Colon (tissue), 2 donors: Measurements from ENCODE around the gene SUPT3H.
"Not testable (repeated sequence)": the region's sequence is repeated elsewhere in the genome, so short reads cannot be mapped to it uniquely, and the experiment has no call there.

ENCODE experiments used
- FAIRE-seq: peaks from 2 replicates; lab custom pipeline; 2012; peaks lifted over from hg19 to GRCh38; lab: Jason Lieb, UNC
- donor health status: control.
- donor health status: control.

The SUPT3H gene

DNA sequence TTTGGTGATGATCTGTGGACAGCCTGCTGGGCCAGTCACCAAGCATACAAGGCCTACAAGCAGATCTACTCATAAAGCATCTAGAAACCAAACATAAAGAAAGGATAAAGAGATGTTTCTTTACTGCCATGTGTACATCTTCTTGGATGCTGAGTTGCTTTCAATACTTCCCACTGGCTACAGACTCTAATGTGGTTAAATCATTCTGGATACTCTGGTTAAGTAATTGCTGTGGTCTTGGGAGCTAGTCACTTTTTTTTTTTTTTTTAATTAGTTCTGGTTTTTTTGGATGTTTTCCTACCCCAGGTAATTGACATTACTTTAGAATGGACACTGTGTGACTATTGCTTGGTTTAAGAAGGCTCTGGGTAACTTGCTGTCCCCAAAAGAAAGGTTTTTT, 265.0 kb downstream of the SUPT3H start:
- FAIRE-seq = no peak

DNA sequence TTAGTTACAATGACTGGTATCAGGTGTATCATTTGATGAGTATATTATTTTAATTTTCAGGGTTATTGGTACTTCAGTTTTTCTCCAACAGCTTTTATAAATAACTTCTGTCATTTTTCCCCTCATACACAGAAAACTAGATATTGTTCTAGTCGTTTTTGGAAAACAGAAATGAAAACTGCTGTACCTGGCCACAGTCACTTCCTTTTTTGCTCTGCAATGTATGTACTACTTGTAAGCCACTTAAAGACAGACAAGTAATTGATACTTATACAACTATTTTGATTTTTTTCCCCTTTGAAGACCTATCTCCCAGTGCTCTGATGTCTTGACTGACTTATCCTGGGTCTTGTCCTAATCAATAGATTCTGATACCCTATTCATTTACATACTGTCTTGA, 268.2 kb downstream of the SUPT3H start:
- FAIRE-seq = no peak

DNA sequence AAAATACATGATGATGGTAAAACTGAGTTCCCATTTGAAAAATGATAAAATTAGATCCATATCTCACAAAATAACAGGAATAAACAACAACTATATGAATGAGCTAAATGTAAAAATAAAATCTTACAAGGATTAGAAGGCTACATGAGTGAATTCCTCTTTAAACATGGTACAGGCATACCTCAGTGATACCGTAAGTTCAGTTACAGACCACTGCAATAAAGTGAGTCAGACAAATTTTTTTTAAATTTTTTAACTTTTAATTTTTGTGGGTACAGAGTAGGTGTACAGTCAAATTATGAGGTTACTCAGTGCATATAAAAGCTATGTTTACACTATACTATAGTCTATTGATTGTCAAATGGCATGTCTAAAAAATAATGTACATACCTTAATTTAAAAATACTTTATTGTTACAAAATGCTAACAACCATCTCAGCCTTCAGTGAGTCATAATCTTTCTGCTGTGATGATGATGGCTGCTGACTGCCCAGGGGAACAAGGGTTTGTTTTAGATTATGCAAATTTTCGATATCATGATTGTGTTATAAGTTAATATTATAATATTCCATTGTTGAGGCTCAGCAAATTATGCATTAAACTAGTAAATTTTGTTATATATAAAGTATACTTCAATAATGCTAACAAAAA, 272.4 kb downstream of the SUPT3H start:
- FAIRE-seq = no peak

DNA sequence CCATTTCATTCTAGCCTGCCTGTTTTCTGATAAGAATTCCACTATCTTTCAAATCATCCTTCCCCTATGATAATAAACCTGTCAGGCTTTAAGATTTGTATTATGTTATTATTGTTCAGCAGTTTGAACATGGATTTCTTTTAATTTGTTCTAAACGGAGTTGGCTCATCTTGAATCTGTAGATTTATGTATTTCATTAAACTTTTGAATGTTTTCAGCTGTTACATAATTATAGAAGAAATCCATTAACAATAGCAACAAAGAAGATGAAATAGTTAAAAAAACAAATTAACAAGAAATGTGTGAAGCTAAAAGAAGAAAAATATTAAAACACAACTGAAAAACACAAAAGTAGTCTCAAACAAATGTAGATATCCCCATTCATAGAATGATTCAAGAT, 273.3 kb downstream of the SUPT3H start:
- peak; percentile 53 for FAIRE-seq

DNA sequence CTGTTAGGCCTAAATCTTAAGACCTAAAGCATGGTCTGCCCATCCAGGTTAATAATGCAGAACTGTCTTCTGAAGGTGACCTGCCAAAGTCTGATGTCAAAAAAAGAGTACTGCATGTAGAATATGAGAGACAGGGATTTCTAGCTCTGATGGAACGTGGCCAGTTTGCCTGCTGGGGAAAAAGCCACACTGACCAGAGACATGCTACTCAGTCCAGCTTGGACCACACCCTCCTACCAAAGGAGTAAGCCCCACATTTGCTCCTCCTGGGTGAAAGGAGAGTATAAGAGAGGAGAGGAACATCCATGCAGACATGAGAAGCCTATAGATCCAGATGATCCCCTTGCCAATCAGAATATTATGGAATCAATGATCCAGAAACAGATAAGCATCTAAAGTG, 279.5 kb downstream of the SUPT3H start:
- FAIRE-seq = no peak

DNA sequence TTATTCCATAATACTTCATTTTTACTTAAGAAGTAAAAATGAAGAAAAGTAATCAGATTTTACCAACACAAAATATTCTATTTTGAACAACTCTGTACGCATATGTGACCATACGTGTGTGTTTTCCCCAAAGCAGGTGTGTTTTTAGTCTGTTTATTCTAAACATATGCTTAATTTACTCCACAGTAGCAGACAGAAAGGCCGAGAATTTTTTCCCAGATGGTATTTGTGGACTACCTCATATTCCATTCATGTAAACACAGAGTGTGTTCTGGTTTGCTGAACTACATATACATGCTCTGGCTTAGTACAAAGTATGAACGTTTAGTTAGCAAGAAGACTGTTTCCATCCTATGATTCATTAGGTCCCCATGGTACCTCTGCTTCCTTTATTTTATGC, 282.9 kb downstream of the SUPT3H start:
- no peak for FAIRE-seq

DNA sequence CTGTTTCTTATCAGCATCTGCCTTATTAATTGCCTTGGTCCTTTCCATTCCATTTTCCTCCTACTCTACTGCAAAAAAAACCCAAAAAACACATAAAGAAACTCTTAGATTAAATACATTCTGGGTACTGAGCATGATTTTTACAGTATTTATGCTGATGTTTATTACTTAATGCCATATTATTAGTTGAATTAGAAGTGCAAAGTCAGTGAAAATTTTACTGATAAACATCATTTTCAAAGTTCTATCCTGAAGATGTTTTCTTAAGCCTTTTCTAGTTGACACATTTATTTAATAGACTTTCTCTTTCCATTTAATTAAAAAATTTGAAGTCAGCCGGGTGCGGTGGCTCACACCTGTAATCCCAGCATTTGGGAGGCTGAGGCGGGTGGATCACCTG, 285.6 kb downstream of the SUPT3H start:
- no peak for FAIRE-seq

DNA sequence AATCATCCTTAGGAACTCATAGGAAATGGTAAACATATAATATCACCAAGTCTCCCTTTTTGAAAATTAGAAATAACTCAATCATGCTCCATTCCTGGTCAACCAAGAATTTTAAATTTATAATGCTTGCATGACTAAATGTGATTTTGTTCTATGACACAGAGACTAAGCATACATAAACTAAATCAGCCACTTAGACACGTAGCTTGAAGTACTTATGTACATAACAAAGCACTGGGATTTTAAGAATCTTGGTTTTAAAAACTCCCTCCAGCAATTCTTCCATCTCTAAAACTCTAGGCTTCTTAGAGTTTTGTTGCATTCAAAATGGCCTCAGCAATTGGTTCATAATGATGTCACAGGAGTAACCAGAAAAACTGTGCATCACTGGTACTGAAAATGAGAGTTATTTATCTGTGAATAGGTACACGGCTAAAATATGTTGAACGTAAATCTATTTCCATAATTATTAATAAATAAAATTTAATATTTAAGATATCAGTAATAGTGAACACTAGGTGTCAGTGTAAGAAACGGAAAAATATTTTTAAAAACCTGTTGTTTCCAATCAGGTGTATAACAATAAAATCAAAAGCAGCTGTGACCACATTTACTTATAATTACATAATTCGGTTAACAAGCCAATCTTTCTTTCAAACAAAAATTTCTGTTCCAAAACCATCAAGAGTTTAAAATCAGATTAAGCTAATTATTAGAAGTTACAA, 291.2 kb downstream of the SUPT3H start:
- peak; percentile 21 for FAIRE-seq

DNA sequence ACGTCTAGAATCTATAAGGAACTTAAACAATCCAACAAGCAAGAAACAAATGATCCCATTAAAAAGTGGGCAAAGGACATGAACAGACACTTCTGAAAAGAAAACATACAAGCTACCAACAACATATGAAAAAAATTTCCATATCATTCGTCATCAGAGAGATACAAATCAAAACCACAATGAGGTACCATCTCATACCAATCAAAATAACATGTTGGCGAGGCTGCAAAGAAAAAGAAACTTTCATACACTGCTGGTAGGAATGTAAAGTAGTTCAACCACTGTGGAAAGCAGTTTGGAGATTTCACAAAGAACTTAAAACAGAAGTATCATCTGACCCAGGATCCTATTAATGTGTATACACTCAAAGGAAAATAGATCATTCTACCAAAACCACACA, 293.5 kb downstream of the SUPT3H start:
- no peak for FAIRE-seq

DNA sequence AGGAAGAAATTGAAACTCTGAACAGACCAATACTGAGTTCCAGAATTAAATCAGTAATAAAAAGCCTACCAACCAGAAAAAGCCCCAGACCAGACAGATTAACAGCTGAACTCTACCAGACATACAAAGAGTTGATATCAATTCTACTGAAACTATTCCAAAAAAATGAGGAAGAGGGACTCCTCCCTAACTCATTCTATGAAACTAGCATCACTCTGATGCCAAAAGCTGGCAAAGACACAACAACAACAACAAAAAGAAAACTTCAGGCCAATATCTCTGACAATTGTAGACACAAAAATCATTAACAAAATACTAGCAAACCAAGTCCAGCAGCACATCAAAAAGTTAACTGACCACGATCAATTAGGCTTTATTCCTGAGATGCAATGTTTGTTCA, 295.6 kb downstream of the SUPT3H start:
- no peak for FAIRE-seq

DNA sequence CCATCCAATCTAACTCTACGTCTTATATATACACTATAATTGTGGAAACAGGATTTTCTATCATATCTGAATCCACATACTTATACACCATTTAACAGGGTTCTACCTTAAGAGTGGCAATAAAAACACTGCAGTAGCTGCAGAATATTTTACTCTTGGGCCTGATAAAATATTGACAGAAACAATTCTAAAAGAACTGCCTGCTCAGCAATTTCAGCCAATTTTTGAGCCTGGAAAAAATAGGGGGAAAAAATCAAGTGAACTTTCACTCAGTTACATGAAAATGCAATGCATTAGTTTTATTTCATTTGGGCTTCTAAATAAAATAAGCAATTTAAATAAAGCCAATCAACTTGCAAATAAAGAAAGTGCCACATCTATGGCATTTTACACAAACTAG, 296.1 kb downstream of the SUPT3H start:
- FAIRE-seq = no peak

DNA sequence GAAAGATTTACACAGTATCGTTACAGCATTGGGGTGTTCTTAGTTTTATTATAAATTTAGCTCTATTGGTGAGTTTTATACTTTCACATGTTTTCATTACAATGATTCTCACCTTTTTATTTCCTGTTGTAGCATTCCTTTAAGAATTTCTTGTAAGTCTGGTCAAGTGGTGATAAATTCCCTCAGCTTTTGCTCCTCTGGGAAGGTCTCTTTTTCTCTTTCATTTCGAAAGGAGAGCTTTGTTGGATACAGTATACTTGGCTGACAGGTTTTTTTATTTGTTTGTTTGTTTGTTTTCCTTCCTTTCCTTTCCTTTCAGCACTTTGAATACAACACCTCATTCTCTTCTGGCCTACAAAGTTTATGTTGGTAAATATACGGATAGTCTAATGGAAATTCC, 299.3 kb downstream of the SUPT3H start:
- FAIRE-seq = no peak

DNA sequence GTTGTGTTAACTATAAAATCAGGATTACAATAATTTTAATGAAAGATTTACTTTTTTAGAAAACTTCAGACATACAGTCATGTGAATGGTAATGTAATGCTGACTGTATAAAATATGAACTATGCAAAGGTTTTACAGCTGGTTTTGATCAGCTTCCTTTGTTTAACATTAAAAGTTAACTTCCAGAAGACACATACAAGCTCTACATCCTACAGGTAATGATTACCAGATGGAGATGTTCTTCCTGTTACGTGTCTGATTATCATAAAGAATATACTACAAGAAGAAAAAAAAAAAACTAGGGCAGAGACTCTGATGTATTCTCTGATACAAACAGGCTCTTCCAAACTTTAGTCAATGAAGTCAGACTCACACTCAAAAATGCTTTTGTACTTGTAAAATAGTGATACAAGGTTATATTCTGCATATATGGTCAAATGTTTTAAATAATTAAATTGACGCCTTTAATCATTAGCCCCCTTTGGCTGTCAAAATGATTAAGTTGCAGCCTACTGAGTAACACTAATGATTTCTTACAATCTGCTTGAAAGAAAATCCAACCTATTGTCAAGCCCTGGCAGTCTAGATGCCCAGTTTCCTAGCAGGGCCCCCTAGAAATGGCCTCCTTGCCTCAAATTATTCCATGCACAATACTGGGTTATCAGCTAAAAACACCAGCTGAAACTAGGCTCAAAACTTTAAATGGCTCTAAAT, 301.4 kb downstream of the SUPT3H start:
- no peak for FAIRE-seq

DNA sequence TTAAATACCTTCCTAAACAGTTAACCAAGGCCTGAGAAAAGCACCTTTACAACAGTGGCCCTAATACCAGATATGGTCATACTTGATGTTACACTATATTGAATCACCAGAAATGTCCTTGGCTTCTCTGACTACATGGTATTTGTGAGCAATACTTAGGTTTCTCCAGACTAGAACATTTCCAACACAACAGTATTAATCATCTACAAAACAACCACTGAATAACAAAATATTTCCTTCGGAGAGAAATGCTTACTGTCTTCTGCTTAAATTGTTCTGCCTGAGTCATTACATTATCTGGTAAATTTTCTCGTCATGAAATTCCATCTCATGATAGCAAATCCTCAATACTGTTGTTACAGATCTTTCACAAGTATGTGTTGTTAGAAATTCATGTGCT, 302.5 kb downstream of the SUPT3H start:
- FAIRE-seq = no peak

DNA sequence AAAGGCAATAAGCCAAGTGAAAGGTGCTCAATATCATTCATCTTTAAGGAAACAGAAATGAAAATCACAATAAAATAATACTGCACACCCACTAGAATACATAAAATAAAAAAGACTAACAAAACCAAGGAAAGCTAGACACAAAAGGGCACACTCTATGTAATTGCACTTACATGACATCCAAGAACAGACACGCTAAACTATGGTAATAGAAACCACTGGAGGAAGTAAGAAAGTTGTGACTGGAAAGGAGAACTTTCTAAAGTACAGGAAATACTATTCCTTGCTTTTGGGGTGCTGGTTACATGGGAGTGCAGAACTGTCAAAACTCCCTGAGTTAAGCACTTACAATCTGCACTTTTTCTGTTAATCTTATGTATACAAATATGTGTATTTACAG, 303.3 kb downstream of the SUPT3H start:
- FAIRE-seq = no peak

DNA sequence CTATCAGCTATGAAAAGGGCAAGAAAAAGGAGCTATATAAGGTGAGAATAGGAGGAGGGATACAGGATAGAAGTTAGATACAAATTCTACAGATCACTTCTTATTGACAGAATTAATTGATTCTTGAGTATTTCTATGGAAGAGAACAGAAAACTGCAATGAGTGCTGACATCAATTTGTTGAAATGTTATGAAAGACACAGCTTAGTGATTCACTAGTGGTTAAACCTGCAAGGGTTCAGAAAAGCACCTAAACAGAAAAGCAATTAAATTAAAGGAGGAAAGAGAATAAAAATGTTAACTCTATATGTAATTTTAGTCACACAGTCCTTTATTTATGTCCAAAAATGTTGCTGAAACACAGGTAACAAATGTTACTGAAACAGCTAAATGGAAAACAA, 304.0 kb downstream of the SUPT3H start:
- no peak for FAIRE-seq

DNA sequence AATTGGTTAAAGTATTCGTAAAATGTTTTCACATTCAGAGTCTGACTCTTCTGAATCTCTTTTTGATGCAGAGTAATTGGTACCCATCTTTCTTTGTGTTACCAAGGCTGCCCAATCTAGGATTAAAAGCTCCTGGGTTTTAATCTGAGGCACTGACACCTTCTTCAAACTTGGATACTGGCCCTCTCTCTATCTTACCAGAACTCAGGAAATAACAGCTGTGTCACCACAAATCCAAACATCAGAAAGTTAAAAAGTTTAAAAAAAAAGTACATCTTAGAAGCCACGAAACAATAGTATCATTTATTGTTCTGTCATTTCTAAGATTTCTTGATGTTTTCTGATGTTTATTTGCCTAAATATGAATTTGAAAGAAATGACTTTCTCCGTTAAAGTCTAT, 305.1 kb downstream of the SUPT3H start:
- peak; percentile 51 for FAIRE-seq

DNA sequence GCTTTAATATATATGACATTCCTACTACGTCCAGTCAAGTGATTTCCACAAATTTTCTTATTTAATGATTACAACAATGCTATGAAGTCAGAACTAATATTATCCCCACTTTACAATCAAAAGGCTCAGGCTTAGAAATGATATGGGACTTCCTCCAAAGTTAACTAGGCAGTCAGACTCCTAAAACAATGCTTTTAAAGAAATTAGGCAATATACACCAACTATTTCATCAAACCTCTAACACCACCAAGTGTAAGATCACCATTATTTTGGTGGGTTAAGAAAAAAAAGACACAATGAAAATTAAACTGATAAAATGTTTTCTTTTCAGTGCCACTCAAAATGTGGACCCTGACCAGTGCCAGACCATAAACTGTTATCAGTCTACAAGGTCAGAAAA, 305.7 kb downstream of the SUPT3H start:
- FAIRE-seq = no peak

DNA sequence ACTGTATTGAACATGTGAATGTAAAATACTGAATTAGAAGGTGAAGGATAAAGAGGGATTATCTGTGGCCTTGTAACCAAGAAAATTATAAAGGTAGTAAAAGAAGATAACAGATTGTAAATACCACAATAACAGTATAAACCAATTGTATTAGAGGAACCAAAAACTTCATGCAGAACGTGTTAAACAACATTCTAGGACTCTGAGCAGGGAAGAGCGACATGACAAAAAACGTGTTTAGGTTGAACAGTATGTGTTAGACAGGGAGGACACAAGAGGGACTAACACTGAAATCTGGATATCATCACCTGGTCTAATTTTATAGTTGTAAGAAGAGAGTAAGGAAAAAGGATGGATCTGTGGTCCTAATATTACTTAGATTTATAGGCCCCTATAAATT, 308.6 kb downstream of the SUPT3H start:
- FAIRE-seq = no peak

DNA sequence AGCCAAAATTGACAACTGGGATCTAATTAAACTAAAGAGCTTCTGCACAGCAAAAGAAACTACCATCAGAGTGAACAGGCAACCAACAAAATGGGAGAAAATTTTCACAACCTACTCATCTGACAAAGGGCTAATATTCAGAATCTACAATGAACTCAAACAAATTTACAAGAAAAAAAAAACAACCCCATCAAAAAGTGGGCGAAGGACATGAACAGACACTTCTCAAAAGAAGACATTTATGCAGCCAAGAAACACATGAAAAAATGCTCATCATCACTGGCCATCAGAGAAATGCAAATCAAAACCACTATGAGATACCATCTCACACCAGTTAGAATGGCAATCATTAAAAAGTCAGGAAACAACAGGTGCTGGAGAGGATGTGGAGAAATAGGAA, 310.3 kb downstream of the SUPT3H start:
- not testable (repeated sequence) for FAIRE-seq

DNA sequence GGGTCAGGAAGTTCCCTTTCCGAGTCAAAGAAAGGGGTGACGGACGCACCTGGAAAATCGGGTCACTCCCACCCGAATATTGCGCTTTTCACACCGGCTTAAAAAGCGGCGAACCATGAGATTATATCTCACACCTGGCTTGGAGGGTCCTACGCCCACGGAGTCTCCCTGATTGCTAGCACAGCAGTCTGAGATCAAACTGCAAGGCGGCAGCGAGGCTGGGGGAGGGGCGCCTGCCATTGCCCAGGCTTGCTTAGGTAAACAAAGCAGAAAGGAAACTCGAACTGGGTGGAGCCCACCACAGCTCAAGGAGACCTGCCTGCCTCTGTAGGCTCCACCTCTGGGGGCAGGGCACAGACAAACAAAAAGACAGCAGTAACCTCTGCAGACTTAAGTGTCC, 315.1 kb downstream of the SUPT3H start:
- not testable (repeated sequence) for FAIRE-seq

DNA sequence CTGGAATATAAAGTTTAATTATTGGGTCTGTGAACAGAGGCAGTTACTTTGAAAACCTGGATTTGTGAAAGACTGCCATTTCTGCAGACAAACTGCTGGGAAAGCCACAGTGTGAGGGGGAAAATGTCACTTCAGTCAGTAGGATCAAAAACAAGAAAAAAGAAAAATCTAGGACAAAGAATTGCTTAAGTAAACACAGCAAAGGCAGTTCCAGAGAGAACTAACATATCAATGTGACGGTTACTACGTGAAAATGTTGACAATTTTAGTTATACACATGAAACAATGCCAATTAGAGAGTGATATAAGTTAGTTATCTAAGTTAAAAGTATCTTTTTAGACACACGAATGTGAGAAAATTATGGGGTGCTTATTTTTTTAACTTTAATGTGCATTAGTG, 320.0 kb downstream of the SUPT3H start:
- FAIRE-seq = no peak

DNA sequence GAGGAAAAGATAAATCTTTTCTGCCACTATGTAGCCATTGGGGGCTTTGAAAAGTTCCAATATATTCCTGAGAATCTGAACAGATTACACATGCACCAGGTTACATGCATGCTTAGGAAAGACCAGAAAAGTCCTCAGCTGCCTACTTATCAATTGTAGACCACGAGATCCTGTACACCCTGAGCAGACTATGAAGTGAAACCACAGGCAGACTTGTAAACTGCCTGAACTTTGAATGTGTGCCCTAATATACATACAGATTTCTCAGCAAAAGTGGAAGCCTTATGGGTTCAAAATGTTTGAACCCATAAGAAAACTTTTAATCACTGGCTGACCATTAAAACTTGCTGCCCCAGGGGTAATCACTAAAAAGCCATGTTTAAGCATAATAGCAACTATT, 323.1 kb downstream of the SUPT3H start:
- no peak for FAIRE-seq

DNA sequence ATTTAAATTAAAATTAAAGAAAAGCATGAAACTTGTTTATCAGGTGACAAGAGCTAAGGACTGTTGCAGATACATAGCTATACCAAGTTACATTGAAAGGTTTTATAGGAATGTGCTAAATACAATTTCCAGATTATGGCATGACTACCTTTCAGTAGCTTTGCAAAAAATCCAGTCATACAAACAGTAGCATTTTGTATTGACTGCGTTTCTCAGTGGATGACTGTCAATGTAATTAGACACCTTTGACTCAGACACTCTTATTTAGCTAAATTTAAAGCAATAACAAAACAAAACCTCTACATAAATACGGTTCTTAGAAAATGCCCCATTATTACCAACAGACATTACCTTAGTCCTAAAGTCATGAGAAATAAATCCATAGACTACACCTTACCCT, 325.4 kb downstream of the SUPT3H start:
- no peak for FAIRE-seq
